ENCODE data around the gene POLR1A.

- TF ChIP-seq CTCF (IDR thresholded peaks at IDR 0.05) (no peak), POLR2AphosphoS5 (IDR thresholded peaks at IDR 0.05; ENCODE audit: insufficient read depth in 1 of 2, low read depth in 1 of 2) (no peak), POLR2A (IDR thresholded peaks at IDR 0.05) (no peak)
Measured at GRCh38 chr2:86054535-86055082, 51.1 kb downstream of the POLR1A start.
